HEK293T (cell line): ENCODE data around the gene GALNT5.

ENCODE experiments used
- CTCF ChIA-PET: fragments of 350-600 bp; formaldehyde crosslinking; extraction: SDS; loops from one replicate; lab custom pipeline; 2021; ENCODE audit warnings: antibody characterized with exemption, inconsistent platforms; lab: Yijun Ruan, JAX
- POLR2A ChIA-PET: fragments of 350-600 bp; formaldehyde crosslinking; extraction: SDS; loops from one replicate; lab custom pipeline; 2020; ENCODE audit warnings: antibody characterized with exemption, inconsistent platforms; lab: Yijun Ruan, JAX
- DNase-seq: peaks from one replicate; pipeline ENCODE4 v3.0.0; 2012; ENCODE audit warnings: mixed read lengths; ENCODE audit errors: extremely low spot score
- ARNT ChIP-seq: fragments of 450-650 bp; IDR thresholded peaks from 2 replicates; pipeline ENCODE4 v1.6.1; 2017; ENCODE audit warnings: mild to moderate bottlenecking
- BHLHE40 ChIP-seq: fragments of 450-650 bp; IDR thresholded peaks from 2 replicates; pipeline ENCODE4 v1.6.1; 2016; ENCODE audit warnings: mild to moderate bottlenecking, moderate library complexity, borderline replicate concordance
- CTBP1 ChIP-seq: fragments of 450-650 bp; IDR thresholded peaks from 2 replicates; pipeline ENCODE4 v1.6.1; 2016; ENCODE audit warnings: borderline replicate concordance
- ELF4 ChIP-seq: fragments of 450-650 bp; IDR thresholded peaks from 2 replicates; pipeline ENCODE4 v1.6.1; 2017; ENCODE audit warnings: antibody characterized with exemption
- FOXA1 ChIP-seq: fragments of 450-650 bp; IDR thresholded peaks from 2 replicates; pipeline ENCODE4 v1.6.1; 2016; ENCODE audit warnings: mild to moderate bottlenecking
- FOXK2 ChIP-seq: fragments of 450-650 bp; IDR thresholded peaks from 2 replicates; pipeline ENCODE4 v1.6.1; 2016; ENCODE audit warnings: mild to moderate bottlenecking
- FOXM1 ChIP-seq: fragments of 450-650 bp; IDR thresholded peaks from 2 replicates; pipeline ENCODE4 v1.6.1; 2017; ENCODE audit warnings: mild to moderate bottlenecking, borderline replicate concordance
- HDGF ChIP-seq: fragments of 450-650 bp; IDR thresholded peaks from 2 replicates; pipeline ENCODE4 v1.6.1; 2017; ENCODE audit warnings: antibody characterized with exemption, borderline replicate concordance
- L3MBTL2 ChIP-seq: fragments of 450-650 bp; conservative IDR thresholded peaks from 2 replicates; pipeline ENCODE4 v1.6.1; 2016; ENCODE audit warnings: mild to moderate bottlenecking
- LEF1 ChIP-seq: fragments of 450-650 bp; IDR thresholded peaks from 2 replicates; pipeline ENCODE4 v1.6.1; 2017; ENCODE audit warnings: mild to moderate bottlenecking, borderline replicate concordance
- NFRKB ChIP-seq: fragments of 450-650 bp; IDR thresholded peaks from 2 replicates; pipeline ENCODE4 v1.6.1; 2016; ENCODE audit warnings: mild to moderate bottlenecking, moderate library complexity
- PKNOX1 ChIP-seq: fragments of 450-650 bp; IDR thresholded peaks from 2 replicates; pipeline ENCODE4 v1.6.1; 2016
- SP1 ChIP-seq: fragments of 450-650 bp; IDR thresholded peaks from 2 replicates; pipeline ENCODE4 v1.6.1; 2017
- SUZ12 ChIP-seq: fragments of 450-650 bp; IDR thresholded peaks from 2 replicates; pipeline ENCODE4 v1.6.1; 2016; ENCODE audit warnings: mild to moderate bottlenecking
- TARDBP ChIP-seq: fragments of 450-650 bp; IDR thresholded peaks from 2 replicates; pipeline ENCODE4 v1.6.1; 2016
- ZNF384 ChIP-seq: fragments of 450-650 bp; IDR thresholded peaks from 2 replicates; pipeline ENCODE4 v1.6.1; 2016

Gene GALNT5

DNA sequence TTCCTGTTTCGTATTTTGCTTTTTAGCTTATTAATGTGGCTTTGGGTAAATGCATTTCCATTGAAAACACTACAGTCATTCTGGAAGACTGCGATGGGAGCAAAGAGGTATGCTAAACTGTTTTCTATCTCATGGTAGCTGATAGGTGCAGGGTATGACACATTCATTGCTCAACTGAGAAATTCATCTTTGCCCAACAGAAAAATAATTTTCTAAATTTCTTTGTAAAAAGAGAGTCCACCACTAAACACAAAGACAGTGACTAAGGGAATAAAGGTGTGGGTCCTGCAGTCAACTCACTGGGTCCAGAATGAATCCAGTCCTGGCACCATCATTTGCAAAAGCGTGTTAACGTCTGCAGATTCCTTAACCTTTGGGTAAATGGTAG, 48.2 kb downstream of the GALNT5 start:
- POLR2A ChIA-PET = no interaction called here
- TF ChIP-seq L3MBTL2 = no peak
- CTCF ChIA-PET = interaction anchor here (1.4 to 1.7 kb wide), 2 partner anchors 20 to 31 kb away, joined by 4 to 6 read pairs; partner anchors contain the start of gene ERMN
- DNase-seq = no peak

GRCh38 chr2:157307021-157307420, 49.5 kb downstream of the GALNT5 start:
- TF ChIP-seq LEF1 = no peak
- TF ChIP-seq TARDBP = no peak
- TF ChIP-seq ZNF384 = no peak
- TF ChIP-seq FOXA1 = no peak
- TF ChIP-seq FOXM1 = no peak
- no peak for TF ChIP-seq HDGF
- TF ChIP-seq ELF4 = no peak
- no peak for TF ChIP-seq L3MBTL2
- TF ChIP-seq SP1 = no peak
- TF ChIP-seq NFRKB = no peak
- no peak for TF ChIP-seq PKNOX1
- ChIA-PET POLR2A (no interaction called here), CTCF (interaction anchor here (0.6 to 1.4 kb wide), 2 partner anchors 10 to 20 kb away, joined by 3 to 7 read pairs; no protein-coding TSS in a partner anchor)
- no peak for DNase-seq

DNA sequence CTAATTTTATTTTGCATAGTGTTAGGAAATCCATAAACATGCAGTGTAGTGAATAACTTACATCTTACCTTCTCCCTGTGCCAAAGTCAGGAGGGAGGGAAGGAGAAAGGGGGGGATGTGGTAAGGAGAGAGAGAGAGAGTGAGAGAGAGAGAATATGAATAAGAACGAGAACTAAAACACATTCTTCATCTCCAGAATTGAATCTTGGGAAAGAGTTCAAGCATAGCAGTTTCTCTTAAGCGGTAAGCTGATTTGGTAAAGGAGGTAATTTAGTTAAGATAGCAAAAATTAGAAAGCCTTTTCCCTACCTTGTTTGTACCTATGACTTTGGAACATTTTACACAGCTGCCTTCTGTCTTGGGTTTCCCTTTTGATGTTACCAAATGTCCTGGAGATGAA, 52.4 kb downstream of the GALNT5 start:
- no peak for TF ChIP-seq ARNT
- POLR2A ChIA-PET = no interaction called here
- CTCF ChIA-PET = no interaction called here
- DNase-seq = no peak

- ChIA-PET POLR2A (no interaction called here), CTCF (no interaction called here)
- no peak for DNase-seq
- no peak for TF ChIP-seq FOXM1
- TF ChIP-seq L3MBTL2 = no peak
- TF ChIP-seq LEF1 = no peak
- TF ChIP-seq ZNF384 = no peak
Observed at GRCh38 chr2:157311706-157312105, 54.2 kb downstream of the GALNT5 start.

DNA sequence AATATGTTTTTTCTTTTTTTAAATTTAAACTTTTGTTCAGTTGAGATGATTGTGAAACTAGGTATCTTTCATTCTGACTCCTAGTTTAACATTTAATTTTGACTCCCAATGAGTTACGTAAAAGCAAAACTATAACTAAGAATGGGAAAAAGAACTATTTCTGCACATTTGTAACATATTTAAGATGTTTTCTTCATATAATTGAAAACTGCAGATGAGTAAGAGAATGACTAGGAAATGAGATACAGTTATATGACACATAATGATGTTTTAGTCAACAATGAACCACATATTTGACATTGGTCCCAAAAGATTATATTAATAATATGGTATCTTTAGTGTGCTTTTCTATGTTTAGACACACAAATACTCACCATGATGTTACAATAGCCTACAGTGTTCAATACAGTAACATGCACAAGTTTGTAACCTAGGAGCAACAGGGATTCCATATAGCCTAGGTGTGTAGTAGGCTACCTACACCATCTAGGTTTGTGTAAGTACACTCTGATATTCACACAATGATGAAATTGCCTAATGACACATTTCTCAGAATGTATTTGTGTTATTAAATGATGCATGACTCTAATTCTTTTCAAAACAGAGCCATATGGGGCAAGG, 55.5 kb downstream of the GALNT5 start:
- POLR2A ChIA-PET = no interaction called here
- DNase-seq = no peak
- no peak for TF ChIP-seq L3MBTL2
- no peak for TF ChIP-seq NFRKB
- no peak for TF ChIP-seq SP1
- no peak for TF ChIP-seq LEF1
- TF ChIP-seq ZNF384 = no peak
- TF ChIP-seq PKNOX1 = no peak
- no peak for TF ChIP-seq BHLHE40
- TF ChIP-seq FOXA1 = no peak
- no peak for TF ChIP-seq CTBP1
- no peak for TF ChIP-seq FOXK2
- TF ChIP-seq HDGF = no peak
- no peak for TF ChIP-seq ELF4
- no peak for TF ChIP-seq FOXM1
- no peak for TF ChIP-seq SUZ12
- TF ChIP-seq TARDBP = no peak
- no peak for TF ChIP-seq ARNT
- CTCF ChIA-PET = no interaction called here

DNA sequence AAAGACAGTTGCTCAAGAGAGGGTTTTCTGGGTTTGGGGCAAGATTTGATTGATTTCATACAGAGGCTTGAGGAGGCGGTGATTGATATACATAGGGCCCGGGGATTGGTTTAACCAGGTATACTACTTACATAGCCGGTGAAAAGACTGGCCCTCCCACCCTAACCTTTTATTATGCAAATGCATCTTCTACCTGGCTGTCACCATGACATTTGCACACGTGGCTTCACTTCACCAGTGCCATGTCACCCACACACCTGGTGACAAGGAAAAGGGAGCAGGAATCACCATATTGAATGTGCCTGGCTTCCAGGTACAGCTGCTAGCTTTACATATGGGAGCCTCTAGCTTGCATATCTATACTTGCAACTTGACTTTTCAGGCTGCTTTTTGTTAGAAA, 58.4 kb downstream of the GALNT5 start:
- ChIA-PET CTCF (no interaction called here), POLR2A (no interaction called here)
- no peak for TF ChIP-seq HDGF
- no peak for TF ChIP-seq TARDBP
- no peak for TF ChIP-seq BHLHE40
- no peak for TF ChIP-seq ZNF384
- TF ChIP-seq FOXK2 = no peak
- TF ChIP-seq NFRKB = no peak
- TF ChIP-seq PKNOX1 = no peak
- no peak for TF ChIP-seq CTBP1
- no peak for TF ChIP-seq FOXA1
- DNase-seq = no peak

- ChIA-PET CTCF (interaction anchor here (1.0 to 1.2 kb wide), 2 partner anchors 9 to 17 kb away, joined by 3 to 4 read pairs; no protein-coding TSS in a partner anchor), POLR2A (no interaction called here)
Observed at GRCh38 chr2:157318884-157319283, 61.4 kb downstream of the GALNT5 start.

More at GRCh38 chr2:157318884-157319283, 61.4 kb downstream of the GALNT5 start:
- DNase-seq = no peak
- TF ChIP-seq SP1 (no peak), ELF4 (no peak), L3MBTL2 (no peak), ZNF384 (no peak), ARNT (no peak), FOXA1 (no peak), CTBP1 (no peak), TARDBP (no peak), SUZ12 (no peak)
